SU-DHL-6 (cell line): ENCODE results near the gene RHOBTB3.

Experiments used
- H2AFZ ChIP-seq: fragments of 200-600 bp; sonication (generic); 2 replicates; pipeline ENCODE4 v1.6.1; 2014; ENCODE audit warnings: low read depth, mild to moderate bottlenecking, moderate library complexity, mixed read lengths, antibody characterized with exemption, low read length; ENCODE audit not compliant: severe bottlenecking
- H3F3A ChIP-seq: fragments of 200-600 bp; shearing (Covaris generic); 2 replicates; pipeline ENCODE4 v1.6.0; 2016; ENCODE audit warnings: antibody characterized with exemption, mild to moderate bottlenecking; ENCODE audit not compliant: insufficient read depth
- H3K27ac ChIP-seq: fragments of 200-600 bp; sonication (generic); 2 replicates; pipeline ENCODE4 v1.5.1; 2016; ENCODE audit warnings: low read depth, mild to moderate bottlenecking, low read length, moderate library complexity, mixed read lengths
- H3K27me3 ChIP-seq: fragments of 200-600 bp; sonication (generic), shearing (Covaris generic); 2 replicates; pipeline ENCODE4 v1.6.0; 2014; ENCODE audit warnings: mild to moderate bottlenecking, low read length
- H3K36me3 ChIP-seq: fragments of 200-600 bp; sonication (generic); 2 replicates; pipeline ENCODE4 v1.6.1; 2014; ENCODE audit warnings: mild to moderate bottlenecking, low read length, mixed read lengths
- H3K4me2 ChIP-seq: fragments of 300-600, 200-600 bp; shearing (Covaris generic), sonication (generic); 2 replicates; pipeline ENCODE4 v1.6.0; 2014; ENCODE audit warnings: low read length, low read depth, mild to moderate bottlenecking; ENCODE audit not compliant: poor library complexity, severe bottlenecking
- H3K4me3 ChIP-seq: fragments of 200-600 bp; sonication (generic); 2 replicates; pipeline ENCODE4 v1.5.1; 2014; ENCODE audit warnings: antibody characterized with exemption, low read length, mild to moderate bottlenecking, mixed read lengths; ENCODE audit not compliant: insufficient read depth, poor library complexity, severe bottlenecking
- H3K79me2 ChIP-seq: fragments of 200-600 bp; sonication (generic); 2 replicates; pipeline ENCODE4 v1.6.1; 2014; ENCODE audit warnings: mild to moderate bottlenecking, low read length, moderate library complexity; ENCODE audit not compliant: insufficient read depth
- H3K9ac ChIP-seq: fragments of 200-600 bp; sonication (generic); 2 replicates; pipeline ENCODE4 v1.7.0; 2014; ENCODE audit warnings: mild to moderate bottlenecking, low read length
- H3K9me2 ChIP-seq: fragments of 200-600 bp; sonication (generic); replicated peaks from 2 replicates; pipeline ENCODE4 v1.6.1; 2014; ENCODE audit warnings: low read length; ENCODE audit not compliant: insufficient read depth
- H3K9me3 ChIP-seq: fragments of 200-600 bp; sonication (generic); 2 replicates; pipeline ENCODE4 v1.6.1; 2014; ENCODE audit warnings: low read length, mixed read lengths; ENCODE audit not compliant: insufficient read depth
- H4K20me1 ChIP-seq: fragments of 200-600 bp; sonication (generic); 2 replicates; pipeline ENCODE4 v1.6.1; 2014; ENCODE audit warnings: low read depth, mild to moderate bottlenecking, antibody characterized with exemption, low read length, moderate library complexity, mixed read lengths
- EZH2phosphoT487 ChIP-seq: fragments of 200-600 bp; sonication (generic), shearing (Covaris generic); conservative IDR thresholded peaks from 2 replicates; pipeline ENCODE4 v1.6.1; 2018; ENCODE audit warnings: mild to moderate bottlenecking, antibody characterized with exemption, low read length, moderate library complexity, mixed read lengths
- TF ChIP-seq, protein P1 (sequence below): fragments of 200-600 bp; sonication (generic); IDR thresholded peaks from one replicate; pipeline ENCODE4 v1.5.1; 2017; ENCODE audit warnings: antibody characterized with exemption, mild to moderate bottlenecking, low read length, moderate library complexity; ENCODE audit not compliant: insufficient read depth, poor library complexity, severe bottlenecking

Gene RHOBTB3

GRCh38 chr5:95743232-95743631 is 12.1 kb downstream of the RHOBTB3 start:
- Histone ChIP-seq H3K9me2 (no peaks in the 10 kb centered on the region), H3K36me3 (no peaks in the 10 kb centered on the region), H3K4me2 (no peak overlapping the region), H3K79me2 (no peaks in the 10 kb centered on the region), H3K27me3 (no peaks in the 10 kb centered on the region), H3K9ac (no peak overlapping the region), H4K20me1 (no peaks in the 10 kb centered on the region), H3K4me3 (no peak overlapping the region), H3K27ac (no peak overlapping the region), H3F3A (no peaks in the 10 kb centered on the region), H3K9me3 (no peaks in the 10 kb centered on the region), H2AFZ (no peak overlapping the region)
- TF ChIP-seq EZH2phosphoT487, result no peak
- TF ChIP-seq, protein P1, sequence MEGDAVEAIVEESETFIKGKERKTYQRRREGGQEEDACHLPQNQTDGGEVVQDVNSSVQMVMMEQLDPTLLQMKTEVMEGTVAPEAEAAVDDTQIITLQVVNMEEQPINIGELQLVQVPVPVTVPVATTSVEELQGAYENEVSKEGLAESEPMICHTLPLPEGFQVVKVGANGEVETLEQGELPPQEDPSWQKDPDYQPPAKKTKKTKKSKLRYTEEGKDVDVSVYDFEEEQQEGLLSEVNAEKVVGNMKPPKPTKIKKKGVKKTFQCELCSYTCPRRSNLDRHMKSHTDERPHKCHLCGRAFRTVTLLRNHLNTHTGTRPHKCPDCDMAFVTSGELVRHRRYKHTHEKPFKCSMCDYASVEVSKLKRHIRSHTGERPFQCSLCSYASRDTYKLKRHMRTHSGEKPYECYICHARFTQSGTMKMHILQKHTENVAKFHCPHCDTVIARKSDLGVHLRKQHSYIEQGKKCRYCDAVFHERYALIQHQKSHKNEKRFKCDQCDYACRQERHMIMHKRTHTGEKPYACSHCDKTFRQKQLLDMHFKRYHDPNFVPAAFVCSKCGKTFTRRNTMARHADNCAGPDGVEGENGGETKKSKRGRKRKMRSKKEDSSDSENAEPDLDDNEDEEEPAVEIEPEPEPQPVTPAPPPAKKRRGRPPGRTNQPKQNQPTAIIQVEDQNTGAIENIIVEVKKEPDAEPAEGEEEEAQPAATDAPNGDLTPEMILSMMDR, result no peak

- H3K9me3 ChIP-seq, result no peaks in the 10 kb centered on the region
- no peak overlapping the region for H3K9ac ChIP-seq
- H4K20me1 ChIP-seq, result no peaks in the 10 kb centered on the region
- no peaks in the 10 kb centered on the region for H3F3A ChIP-seq
- H3K27ac ChIP-seq, result no peak overlapping the region
- no peak overlapping the region for H3K4me2 ChIP-seq
- no peaks in the 10 kb centered on the region for H3K79me2 ChIP-seq
- TF ChIP-seq, protein P1, result no peak
- no peak for TF ChIP-seq EZH2phosphoT487
- H3K4me3 ChIP-seq, result no peak overlapping the region
- H3K9me2 ChIP-seq, result no peaks in the 10 kb centered on the region
- H3K36me3 ChIP-seq, result no peaks in the 10 kb centered on the region
- H3K27me3 ChIP-seq, result no peaks in the 10 kb centered on the region
- no peak overlapping the region for H2AFZ ChIP-seq
Observed at GRCh38 chr5:95743877-95744276, 12.7 kb downstream of the RHOBTB3 start.

- H3K4me2 ChIP-seq, result no peak overlapping the region
- no peaks in the 10 kb centered on the region for H4K20me1 ChIP-seq
- H3F3A ChIP-seq, result no peaks in the 10 kb centered on the region
- H3K79me2 ChIP-seq, result no peaks in the 10 kb centered on the region
- no peaks in the 10 kb centered on the region for H3K27me3 ChIP-seq
- no peak overlapping the region for H3K27ac ChIP-seq
- no peaks in the 10 kb centered on the region for H3K9me3 ChIP-seq
- TF ChIP-seq, protein P1, result no peak
- no peak for TF ChIP-seq EZH2phosphoT487
- no peaks in the 10 kb centered on the region for H3K36me3 ChIP-seq
- H3K4me3 ChIP-seq, result no peak overlapping the region
- H3K9me2 ChIP-seq, result no peaks in the 10 kb centered on the region
- H3K9ac ChIP-seq, result no peak overlapping the region
- no peak overlapping the region for H2AFZ ChIP-seq
Observed at GRCh38 chr5:95746194-95746593, 15.1 kb downstream of the RHOBTB3 start.
